Measurements from ENCODE around the gene MGP.

The MGP gene

GRCh38 chr12:14885718-14886221, at the start of gene MGP:
Gene MGP (minus strand): TSS chr12:14885854. CDS start chr12:14885791, 63 bp downstream.
- H3K4me1 Mint-ChIP-seq (ENCODE audit: low read depth) = peaks cover 29% of the 10 kb centered on the region
- H3K27ac Mint-ChIP-seq = peak within 1 kb of the TSS; percentile 60
- no peaks in the 10 kb centered on the region for H3K36me3 Mint-ChIP-seq (ENCODE audit: low read depth)
- DNase-seq = no peak
- H3K4me3 Mint-ChIP-seq = peak within 1 kb of the TSS; percentile 51
- no peaks in the 10 kb centered on the region for H3K9me3 Mint-ChIP-seq
- H3K27me3 Mint-ChIP-seq = peaks cover 5% of the 10 kb centered on the region

- H3K27me3 Mint-ChIP-seq = no peaks in the 10 kb centered on the region
- DNase-seq = no peak
- no peak overlapping the region for H3K4me3 Mint-ChIP-seq
- H3K36me3 Mint-ChIP-seq (ENCODE audit: low read depth) = peaks cover 86% of the 10 kb centered on the region
- no peaks in the 10 kb centered on the region for H3K9me3 Mint-ChIP-seq
- no peak overlapping the region for H3K27ac Mint-ChIP-seq
- peaks cover 39% of the 10 kb centered on the region for H3K4me1 Mint-ChIP-seq (ENCODE audit: low read depth)
Measured at GRCh38 chr12:14935031-14935430, 49.4 kb upstream of the MGP start.

- Mint-ChIP-seq H3K4me1 (ENCODE audit: low read depth) (peaks cover 34% of the 10 kb centered on the region), H3K4me3 (no peak overlapping the region), H3K9me3 (no peaks in the 10 kb centered on the region), H3K27ac (no peak overlapping the region), H3K36me3 (ENCODE audit: low read depth) (peaks cover 81% of the 10 kb centered on the region), H3K27me3 (no peaks in the 10 kb centered on the region)
- no peak for DNase-seq
Measured at GRCh38 chr12:14934511-14934910, 48.9 kb upstream of the MGP start.

- DNase-seq = no peak
- no peak overlapping the region for H3K4me3 Mint-ChIP-seq
- H3K36me3 Mint-ChIP-seq (ENCODE audit: low read depth) = peaks cover 69% of the 10 kb centered on the region
- H3K27me3 Mint-ChIP-seq = no peaks in the 10 kb centered on the region
- H3K9me3 Mint-ChIP-seq = no peaks in the 10 kb centered on the region
- H3K4me1 Mint-ChIP-seq (ENCODE audit: low read depth) = peaks cover 17% of the 10 kb centered on the region
- no peak overlapping the region for H3K27ac Mint-ChIP-seq
Measured at GRCh38 chr12:14931791-14932560, 46.3 kb upstream of the MGP start.

GRCh38 chr12:14931359-14931758, 45.7 kb upstream of the MGP start:
- Mint-ChIP-seq H3K27me3 (no peaks in the 10 kb centered on the region), H3K36me3 (ENCODE audit: low read depth) (peaks cover 63% of the 10 kb centered on the region), H3K9me3 (no peaks in the 10 kb centered on the region), H3K4me1 (ENCODE audit: low read depth) (peaks cover 11% of the 10 kb centered on the region), H3K4me3 (no peak overlapping the region), H3K27ac (no peak overlapping the region)
- DNase-seq = no peak

GRCh38 chr12:14930299-14930698, 44.6 kb upstream of the MGP start:
- H3K27ac Mint-ChIP-seq = no peak overlapping the region
- peaks cover 54% of the 10 kb centered on the region for H3K36me3 Mint-ChIP-seq (ENCODE audit: low read depth)
- no peaks in the 10 kb centered on the region for H3K27me3 Mint-ChIP-seq
- no peak overlapping the region for H3K4me3 Mint-ChIP-seq
- no peaks in the 10 kb centered on the region for H3K9me3 Mint-ChIP-seq
- DNase-seq = no peak
- peaks cover 8% of the 10 kb centered on the region for H3K4me1 Mint-ChIP-seq (ENCODE audit: low read depth)

- H3K4me1 Mint-ChIP-seq (ENCODE audit: low read depth) = peaks cover 7% of the 10 kb centered on the region
- DNase-seq = no peak
- no peak overlapping the region for H3K4me3 Mint-ChIP-seq
- peak overlapping the region; percentile 31 for H3K27ac Mint-ChIP-seq
- H3K27me3 Mint-ChIP-seq = no peaks in the 10 kb centered on the region
- H3K36me3 Mint-ChIP-seq (ENCODE audit: low read depth) = peaks cover 43% of the 10 kb centered on the region
- no peaks in the 10 kb centered on the region for H3K9me3 Mint-ChIP-seq
Measured at GRCh38 chr12:14928931-14929330, 43.3 kb upstream of the MGP start.

- no peak overlapping the region for H3K27ac Mint-ChIP-seq
- peaks cover 6% of the 10 kb centered on the region for H3K4me1 Mint-ChIP-seq (ENCODE audit: low read depth)
- peaks cover 33% of the 10 kb centered on the region for H3K36me3 Mint-ChIP-seq (ENCODE audit: low read depth)
- DNase-seq = no peak
- H3K4me3 Mint-ChIP-seq = no peak overlapping the region
- no peaks in the 10 kb centered on the region for H3K27me3 Mint-ChIP-seq
- H3K9me3 Mint-ChIP-seq = no peaks in the 10 kb centered on the region
Measured at GRCh38 chr12:14927267-14927666, 41.6 kb upstream of the MGP start.

GRCh38 chr12:14924541-14924940, 38.9 kb upstream of the MGP start:
- Mint-ChIP-seq H3K9me3 (no peaks in the 10 kb centered on the region), H3K27me3 (no peaks in the 10 kb centered on the region), H3K4me3 (no peak overlapping the region), H3K36me3 (ENCODE audit: low read depth) (peaks cover 24% of the 10 kb centered on the region), H3K4me1 (ENCODE audit: low read depth) (peaks cover 25% of the 10 kb centered on the region), H3K27ac (no peak overlapping the region)
- DNase-seq = no peak

GRCh38 chr12:14923944-14924343, 38.3 kb upstream of the MGP start:
- H3K4me1 Mint-ChIP-seq (ENCODE audit: low read depth) = peaks cover 26% of the 10 kb centered on the region
- no peak for DNase-seq
- H3K36me3 Mint-ChIP-seq (ENCODE audit: low read depth) = peaks cover 29% of the 10 kb centered on the region
- no peaks in the 10 kb centered on the region for H3K9me3 Mint-ChIP-seq
- H3K27ac Mint-ChIP-seq = no peak overlapping the region
- no peaks in the 10 kb centered on the region for H3K27me3 Mint-ChIP-seq
- no peak overlapping the region for H3K4me3 Mint-ChIP-seq

GRCh38 chr12:14921218-14921617, 35.6 kb upstream of the MGP start:
- Mint-ChIP-seq H3K27me3 (no peaks in the 10 kb centered on the region), H3K4me1 (ENCODE audit: low read depth) (peaks cover 20% of the 10 kb centered on the region), H3K9me3 (no peaks in the 10 kb centered on the region), H3K4me3 (no peak overlapping the region), H3K27ac (peak overlapping the region; percentile 22), H3K36me3 (ENCODE audit: low read depth) (peaks cover 43% of the 10 kb centered on the region)
- DNase-seq = no peak

GRCh38 chr12:14920475-14921126, 34.9 kb upstream of the MGP start:
- H3K27me3 Mint-ChIP-seq = no peaks in the 10 kb centered on the region
- no peaks in the 10 kb centered on the region for H3K9me3 Mint-ChIP-seq
- no peak for DNase-seq
- H3K4me1 Mint-ChIP-seq (ENCODE audit: low read depth) = peaks cover 20% of the 10 kb centered on the region
- peaks cover 49% of the 10 kb centered on the region for H3K36me3 Mint-ChIP-seq (ENCODE audit: low read depth)
- no peak overlapping the region for H3K4me3 Mint-ChIP-seq
- H3K27ac Mint-ChIP-seq = peak overlapping the region; percentile 22

- Mint-ChIP-seq H3K4me1 (ENCODE audit: low read depth) (peaks cover 22% of the 10 kb centered on the region), H3K9me3 (no peaks in the 10 kb centered on the region), H3K36me3 (ENCODE audit: low read depth) (peaks cover 61% of the 10 kb centered on the region), H3K27me3 (no peaks in the 10 kb centered on the region), H3K4me3 (no peak overlapping the region), H3K27ac (no peak overlapping the region)
- no peak for DNase-seq
Measured at GRCh38 chr12:14919455-14919854, 33.8 kb upstream of the MGP start.

GRCh38 chr12:14915736-14916135, 30.1 kb upstream of the MGP start:
- no peak for DNase-seq
- H3K4me1 Mint-ChIP-seq (ENCODE audit: low read depth) = peaks cover 26% of the 10 kb centered on the region
- no peaks in the 10 kb centered on the region for H3K9me3 Mint-ChIP-seq
- no peak overlapping the region for H3K4me3 Mint-ChIP-seq
- no peak overlapping the region for H3K27ac Mint-ChIP-seq
- H3K36me3 Mint-ChIP-seq (ENCODE audit: low read depth) = peaks cover 74% of the 10 kb centered on the region
- H3K27me3 Mint-ChIP-seq = no peaks in the 10 kb centered on the region

GRCh38 chr12:14913381-14913781, 27.7 kb upstream of the MGP start:
- H3K27ac Mint-ChIP-seq = peak overlapping the region; percentile 13
- H3K9me3 Mint-ChIP-seq = peaks cover under 1% of the 10 kb centered on the region
- H3K4me1 Mint-ChIP-seq (ENCODE audit: low read depth) = peaks cover 33% of the 10 kb centered on the region
- H3K4me3 Mint-ChIP-seq = no peak overlapping the region
- H3K36me3 Mint-ChIP-seq (ENCODE audit: low read depth) = peaks cover 55% of the 10 kb centered on the region
- no peak for DNase-seq
- no peaks in the 10 kb centered on the region for H3K27me3 Mint-ChIP-seq

All from activated T-cell treated with anti-CD3 and anti-CD28 coated beads, Interleukin-2, amount 50 U/mL, for 24 hours (primary cell).